ENCODE data around the gene MYLK.

- no peak for TF ChIP-seq REST (IDR thresholded peaks at IDR 0.05; ENCODE audit: insufficient replicate concordance, low read depth)
- no peak for TF ChIP-seq CTCF (IDR thresholded peaks at IDR 0.05; ENCODE audit: insufficient read depth, low read length)
- no peak for TF ChIP-seq POLR2AphosphoS5 (IDR thresholded peaks at IDR 0.05; ENCODE audit: low read depth)
Measured at GRCh38 chr3:123618076-123618708, 265.9 kb downstream of the MYLK start.

Data from HL-60 (cell line).